Measurements from ENCODE around the gene SEC11A.
A peak's percentile ranks its signal among the peaks of the same experiment; 100 is the strongest.

The SEC11A gene

DNA sequence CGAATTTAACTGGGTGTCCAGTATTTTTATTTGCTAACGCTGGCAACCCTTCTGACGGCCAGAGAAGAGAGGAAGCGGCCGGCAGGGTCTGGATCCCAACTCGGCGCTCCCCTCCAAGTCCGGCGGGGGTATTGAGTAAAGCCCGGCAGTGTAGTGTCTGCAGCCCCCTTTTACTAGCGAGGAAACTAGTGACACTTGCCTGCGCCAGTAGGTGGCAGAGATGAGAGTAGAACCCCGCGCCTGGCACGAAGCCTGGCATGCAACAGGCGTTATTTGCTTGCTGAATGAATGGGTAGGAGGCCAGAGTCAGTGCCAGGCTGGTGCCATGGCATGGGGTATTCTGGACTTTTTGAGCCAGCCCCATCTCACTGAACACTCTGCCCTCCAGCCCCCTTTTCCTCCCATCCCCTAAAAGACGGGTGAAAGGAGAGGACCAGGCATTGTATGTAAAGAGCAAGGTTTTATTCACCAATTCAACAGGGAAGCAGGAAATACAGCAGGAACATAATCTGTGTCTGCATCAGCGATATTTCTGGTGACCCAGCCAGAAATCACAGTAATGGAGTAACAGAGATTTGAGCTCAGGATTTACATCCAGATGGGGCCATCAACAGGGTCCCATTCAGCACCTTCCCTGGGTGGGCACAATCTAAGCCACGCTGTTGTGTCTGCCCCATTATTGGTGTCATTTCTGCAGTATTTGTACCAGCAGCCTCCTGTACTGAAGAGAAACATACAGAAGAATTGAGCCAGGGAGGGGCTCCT is 61.1 kb downstream of the SEC11A start:
- ChIA-PET CTCF (interaction anchor here (0.7 to 5.0 kb wide), 15 partner anchors 9 to 356 kb away, joined by 3 to 28 read pairs (median 3); partner anchors contain the start of genes ALPK3, SEC11A and ZSCAN2), POLR2A (interaction anchor here (0.8 kb wide), 2 partner anchors 8 to 61 kb away, joined by 4 read pairs; partner anchors contain the start of gene SEC11A)
- peaks cover 14 to 44% (median 32%) of the 10 kb centered on the region in 4 experiments for H3K4me1 ChIP-seq (ENCODE audit: control extremely low read depth in 1 of 4, control insufficient read depth in 4 of 4, insufficient read depth in 4 of 4, low read length in 3 of 4)
- no peaks in the 10 kb centered on the region for H3K9me3 ChIP-seq (ENCODE audit: control extremely low read depth in 1 of 5, control insufficient read depth in 4 of 5, insufficient read depth in 2 of 5, low read depth in 1 of 5, low read length in 4 of 5)
- peak overlapping the region; percentile 13 to 97 (median 89) for H3K4me3 ChIP-seq (ENCODE audit: control insufficient read depth in 1 of 7, extremely low read depth in 1 of 7, insufficient read depth in 4 of 7, low read depth in 2 of 7, low read length in 6 of 7)
- H3K36me3 ChIP-seq (ENCODE audit: control insufficient read depth in 4 of 4, insufficient read depth in 4 of 4, low read length in 3 of 4), result peaks cover 3 to 16% (median 10%) of the 10 kb centered on the region in 4 experiments
- 6% methylated on average over 19 of the region's 19 CpGs for WGBS (ENCODE audit: insufficient coverage)
- H3K27ac ChIP-seq (ENCODE audit: insufficient read depth in 1 of 2, low read depth in 1 of 2, low read length in 2 of 2, poor library complexity in 1 of 2, severe bottlenecking in 2 of 2), result peak overlapping the region; percentile 94 to 96
- no peaks in the 10 kb centered on the region for H3K27me3 ChIP-seq (replicated peaks in 2 of 5; ENCODE audit: control insufficient read depth in 4 of 5, insufficient read depth in 5 of 5, low read length in 4 of 5)
- peak; percentile 90 to 93 (median 92) for DNase-seq

DNA sequence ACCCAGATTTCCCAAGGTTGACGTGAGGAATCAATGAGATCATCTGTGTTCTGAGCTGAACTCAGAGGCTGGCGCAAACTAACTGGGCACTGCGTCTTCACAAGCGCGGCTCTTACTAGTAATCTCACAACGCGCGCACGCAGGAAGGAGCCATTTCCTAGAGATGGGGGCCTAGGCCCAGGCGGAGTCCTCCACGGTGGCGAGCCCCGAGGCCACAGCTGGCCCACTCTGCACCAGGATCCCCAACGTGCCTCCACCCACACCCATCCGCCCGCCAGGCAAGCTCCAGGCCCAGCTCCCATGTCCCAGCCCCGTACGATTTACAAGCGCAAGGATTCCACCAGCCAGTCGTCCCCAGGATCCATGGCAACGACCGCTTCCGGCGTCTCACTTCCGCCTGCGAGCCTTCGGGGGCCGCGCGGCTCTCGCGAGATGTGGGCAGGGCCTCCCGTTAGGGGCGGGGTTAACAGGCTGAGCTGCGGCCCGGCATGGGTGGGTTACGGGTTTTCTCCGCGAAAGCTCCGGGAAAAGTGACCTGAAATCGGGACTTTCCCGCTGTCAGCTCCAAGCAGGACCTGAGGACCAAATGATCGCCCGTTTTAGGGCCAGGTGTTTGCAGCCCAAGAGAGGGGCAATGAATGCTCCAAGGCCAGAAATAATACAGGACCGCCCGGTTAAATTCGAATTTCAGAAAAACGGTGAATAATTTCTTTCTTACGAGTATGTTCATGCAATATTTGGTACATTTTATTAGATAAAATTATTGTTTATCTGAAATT is 61.8 kb downstream of the SEC11A start, which contains the start of gene WDR73:
TSS of gene WDR73 (minus strand) at position 374 of the 779 bp plus-strand sequence. CDS start at position 365, 9 bp downstream.
- peak; percentile 96 to 98 (median 98) for DNase-seq
- ChIA-PET CTCF (interaction anchor here (0.7 to 5.0 kb wide), 18 partner anchors 9 to 356 kb away, joined by 3 to 28 read pairs (median 3); partner anchors contain the start of genes SEC11A and ZSCAN2), POLR2A (interaction anchor here (0.6 to 0.8 kb wide), 4 partner anchors 9 to 83 kb away, joined by 3 to 4 read pairs (median 4); partner anchors contain the start of gene SEC11A)
- under 1% methylated on average over 44 of the region's 49 CpGs for WGBS (ENCODE audit: insufficient coverage)
- peak within 1 kb of the TSS; percentile 49 to 97 (median 89) for H3K4me3 ChIP-seq (ENCODE audit: control insufficient read depth in 1 of 7, extremely low read depth in 1 of 7, insufficient read depth in 4 of 7, low read depth in 2 of 7, low read length in 6 of 7)
- peaks cover 14 to 41% (median 32%) of the 10 kb centered on the region in 4 experiments for H3K4me1 ChIP-seq (ENCODE audit: control extremely low read depth in 1 of 4, control insufficient read depth in 4 of 4, insufficient read depth in 4 of 4, low read length in 3 of 4)
- peaks cover 3 to 22% (median 13%) of the 10 kb centered on the region in 4 experiments for H3K36me3 ChIP-seq (ENCODE audit: control insufficient read depth in 4 of 4, insufficient read depth in 4 of 4, low read length in 3 of 4)
- peak within 1 kb of the TSS; percentile 94 to 96 for H3K27ac ChIP-seq (ENCODE audit: insufficient read depth in 1 of 2, low read depth in 1 of 2, low read length in 2 of 2, poor library complexity in 1 of 2, severe bottlenecking in 2 of 2)
- H3K27me3 ChIP-seq (replicated peaks in 2 of 5; ENCODE audit: control insufficient read depth in 4 of 5, insufficient read depth in 5 of 5, low read length in 4 of 5), result no peaks in the 10 kb centered on the region
- H3K9me3 ChIP-seq (ENCODE audit: control extremely low read depth in 1 of 5, control insufficient read depth in 4 of 5, insufficient read depth in 2 of 5, low read depth in 1 of 5, low read length in 4 of 5), result no peaks in the 10 kb centered on the region

DNA sequence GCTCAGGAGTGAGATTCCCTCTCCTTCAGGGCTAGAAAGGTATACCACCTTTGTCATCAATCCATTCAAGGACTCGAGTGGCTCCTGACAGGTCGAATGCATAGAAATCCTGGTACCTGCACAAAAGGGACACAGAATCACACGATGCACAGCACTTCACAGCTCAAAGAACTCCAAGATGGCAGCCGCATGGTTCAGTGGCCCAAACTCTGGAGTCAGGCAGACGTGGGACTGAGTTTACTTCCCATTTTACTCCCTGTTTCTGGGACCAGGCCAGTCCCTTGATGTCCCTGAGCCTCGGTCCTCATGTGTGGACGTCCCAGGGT is 62.4 kb downstream of the SEC11A start:
- POLR2A ChIA-PET, result interaction anchor here (0.6 to 0.8 kb wide), 2 partner anchors 27 to 63 kb away, joined by 3 to 4 read pairs; partner anchors contain the start of gene SEC11A
- 26% methylated on average over 7 of the region's 7 CpGs for WGBS (ENCODE audit: insufficient coverage)

DNA sequence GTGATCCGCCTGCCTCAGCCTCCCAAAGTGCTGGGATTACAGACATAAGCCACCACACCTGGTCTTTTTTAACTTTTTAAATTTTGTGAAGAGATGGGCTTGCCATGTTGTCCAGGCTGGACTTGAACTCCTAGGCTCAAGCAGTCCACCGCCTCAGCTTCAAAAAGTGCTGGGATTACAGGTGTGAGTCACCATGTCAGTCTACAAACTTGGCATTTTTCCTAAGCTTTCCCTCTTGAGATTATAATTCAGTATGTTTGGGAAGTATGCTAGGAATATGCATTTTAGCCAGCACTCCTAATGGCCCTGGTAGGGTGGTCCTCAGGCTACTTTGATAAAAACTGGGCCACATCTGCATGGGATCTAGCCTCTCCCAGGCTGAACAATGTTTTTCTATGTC is 66.2 kb downstream of the SEC11A start:
- ChIA-PET POLR2A (no interaction called here), CTCF (interaction anchor here (0.7 kb wide), 1 partner anchor 57 kb away, joined by 3 read pairs; no protein-coding TSS in a partner anchor)
- H3K4me1 ChIP-seq (ENCODE audit: control extremely low read depth in 1 of 4, control insufficient read depth in 4 of 4, insufficient read depth in 4 of 4, low read length in 3 of 4), result peaks cover 8 to 21% (median 13%) of the 10 kb centered on the region in 4 experiments
- H3K4me3 ChIP-seq (ENCODE audit: control insufficient read depth in 1 of 7, extremely low read depth in 1 of 7, insufficient read depth in 4 of 7, low read depth in 2 of 7, low read length in 6 of 7), result no peak overlapping the region
- DNase-seq, result no peak
- no peaks in the 10 kb centered on the region for H3K27me3 ChIP-seq (replicated peaks in 2 of 5; ENCODE audit: control insufficient read depth in 4 of 5, insufficient read depth in 5 of 5, low read length in 4 of 5)
- no peaks in the 10 kb centered on the region for H3K9me3 ChIP-seq (ENCODE audit: control extremely low read depth in 1 of 5, control insufficient read depth in 4 of 5, insufficient read depth in 2 of 5, low read depth in 1 of 5, low read length in 4 of 5)
- WGBS (ENCODE audit: insufficient coverage), result 100% methylated on average over 1 of the region's 2 CpGs
- H3K36me3 ChIP-seq (ENCODE audit: control insufficient read depth in 4 of 4, insufficient read depth in 4 of 4, low read length in 3 of 4), result peaks cover 20 to 62% (median 45%) of the 10 kb centered on the region in 4 experiments
- no peak overlapping the region for H3K27ac ChIP-seq (ENCODE audit: insufficient read depth in 1 of 2, low read depth in 1 of 2, low read length in 2 of 2, poor library complexity in 1 of 2, severe bottlenecking in 2 of 2)

More for the DNA sequence above, 62.4 kb downstream of the SEC11A start:
- Histone ChIP-seq H3K36me3 (ENCODE audit: control insufficient read depth in 4 of 4, insufficient read depth in 4 of 4, low read length in 3 of 4) (peaks cover 4 to 27% (median 16%) of the 10 kb centered on the region in 4 experiments), H3K4me1 (ENCODE audit: control extremely low read depth in 1 of 4, control insufficient read depth in 4 of 4, insufficient read depth in 4 of 4, low read length in 3 of 4) (peaks cover 14 to 36% (median 27%) of the 10 kb centered on the region in 4 experiments), H3K4me3 (ENCODE audit: control insufficient read depth in 1 of 7, extremely low read depth in 1 of 7, insufficient read depth in 4 of 7, low read depth in 2 of 7, low read length in 6 of 7) (peak overlapping the region; percentile 49 to 97 (median 89)), H3K9me3 (ENCODE audit: control extremely low read depth in 1 of 5, control insufficient read depth in 4 of 5, insufficient read depth in 2 of 5, low read depth in 1 of 5, low read length in 4 of 5) (no peaks in the 10 kb centered on the region), H3K27ac (ENCODE audit: insufficient read depth in 1 of 2, low read depth in 1 of 2, low read length in 2 of 2, poor library complexity in 1 of 2, severe bottlenecking in 2 of 2) (peak overlapping the region; percentile 94 to 96), H3K27me3 (replicated peaks in 2 of 5; ENCODE audit: control insufficient read depth in 4 of 5, insufficient read depth in 5 of 5, low read length in 4 of 5) (no peaks in the 10 kb centered on the region)
- CTCF ChIA-PET, result interaction anchor here (0.7 to 5.0 kb wide), 19 partner anchors 10 to 274 kb away, joined by 3 to 28 read pairs (median 3); partner anchors contain the start of genes SEC11A and ZSCAN2
- no peak for DNase-seq

DNA sequence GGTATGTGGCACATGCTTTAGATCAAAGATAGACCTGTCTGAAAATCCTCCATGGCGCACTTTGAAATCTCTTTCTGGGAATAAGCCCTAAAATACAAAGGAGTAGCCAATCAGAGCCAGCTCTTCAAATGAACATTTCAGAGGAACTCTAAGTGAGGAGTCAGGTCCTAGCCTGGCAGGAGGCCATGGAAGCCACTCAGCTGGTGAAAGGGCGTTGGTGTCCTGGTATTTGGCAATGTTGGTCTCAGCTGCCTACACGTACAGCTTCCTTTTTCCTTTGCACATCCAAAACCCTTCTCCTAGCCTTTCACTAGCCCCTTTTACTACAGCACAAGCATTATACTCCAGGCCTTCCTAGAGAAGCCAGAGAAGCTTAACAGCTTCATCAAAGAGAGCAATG is 67.4 kb downstream of the SEC11A start:
- Histone ChIP-seq H3K9me3 (ENCODE audit: control extremely low read depth in 1 of 5, control insufficient read depth in 4 of 5, insufficient read depth in 2 of 5, low read depth in 1 of 5, low read length in 4 of 5) (no peaks in the 10 kb centered on the region), H3K4me1 (ENCODE audit: control extremely low read depth in 1 of 4, control insufficient read depth in 4 of 4, insufficient read depth in 4 of 4, low read length in 3 of 4) (peaks cover 6 to 14% (median 9%) of the 10 kb centered on the region in 4 experiments), H3K36me3 (ENCODE audit: control insufficient read depth in 4 of 4, insufficient read depth in 4 of 4, low read length in 3 of 4) (peaks cover 21 to 69% (median 53%) of the 10 kb centered on the region in 4 experiments), H3K27ac (ENCODE audit: insufficient read depth in 1 of 2, low read depth in 1 of 2, low read length in 2 of 2, poor library complexity in 1 of 2, severe bottlenecking in 2 of 2) (peak overlapping the region in 1 of 2 experiments; percentile 8), H3K4me3 (ENCODE audit: control insufficient read depth in 1 of 7, extremely low read depth in 1 of 7, insufficient read depth in 4 of 7, low read depth in 2 of 7, low read length in 6 of 7) (no peak overlapping the region), H3K27me3 (replicated peaks in 2 of 5; ENCODE audit: control insufficient read depth in 4 of 5, insufficient read depth in 5 of 5, low read length in 4 of 5) (no peaks in the 10 kb centered on the region)
- ChIA-PET POLR2A (no interaction called here), CTCF (interaction anchor here (1.2 to 1.9 kb wide), 3 partner anchors 11 to 63 kb away, joined by 3 to 9 read pairs (median 6); no protein-coding TSS in a partner anchor)
- 100% methylated on average over 1 of the region's 3 CpGs for WGBS (ENCODE audit: insufficient coverage)
- no peak for DNase-seq

DNA sequence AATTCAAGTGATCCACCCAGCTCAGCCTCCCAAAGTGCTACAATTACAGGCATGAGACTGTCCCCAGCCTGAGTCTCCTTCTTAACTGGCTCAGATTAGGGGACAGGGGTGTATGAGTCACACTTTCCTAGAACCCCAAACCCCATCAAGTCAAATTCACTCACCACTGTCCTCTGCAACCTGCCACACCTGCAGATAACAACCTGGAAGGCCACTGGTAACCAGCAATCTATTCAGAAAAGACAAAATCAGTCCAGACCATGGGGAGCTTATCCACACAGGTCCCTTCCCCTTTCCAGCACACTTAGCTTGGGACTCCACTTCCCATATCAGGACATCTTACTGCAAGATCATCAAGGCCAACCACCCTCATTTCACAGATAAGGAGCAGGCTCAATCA is 68.2 kb downstream of the SEC11A start:
- Histone ChIP-seq H3K4me1 (ENCODE audit: control extremely low read depth in 1 of 4, control insufficient read depth in 4 of 4, insufficient read depth in 4 of 4, low read length in 3 of 4) (peaks cover 2 to 6% (median 4%) of the 10 kb centered on the region in 4 experiments), H3K4me3 (ENCODE audit: control insufficient read depth in 1 of 7, extremely low read depth in 1 of 7, insufficient read depth in 4 of 7, low read depth in 2 of 7, low read length in 6 of 7) (no peak overlapping the region), H3K36me3 (ENCODE audit: control insufficient read depth in 4 of 4, insufficient read depth in 4 of 4, low read length in 3 of 4) (peaks cover 21 to 77% (median 58%) of the 10 kb centered on the region in 4 experiments), H3K27me3 (replicated peaks in 2 of 5; ENCODE audit: control insufficient read depth in 4 of 5, insufficient read depth in 5 of 5, low read length in 4 of 5) (no peaks in the 10 kb centered on the region), H3K9me3 (ENCODE audit: control extremely low read depth in 1 of 5, control insufficient read depth in 4 of 5, insufficient read depth in 2 of 5, low read depth in 1 of 5, low read length in 4 of 5) (no peaks in the 10 kb centered on the region), H3K27ac (ENCODE audit: insufficient read depth in 1 of 2, low read depth in 1 of 2, low read length in 2 of 2, poor library complexity in 1 of 2, severe bottlenecking in 2 of 2) (no peak overlapping the region)
- CTCF ChIA-PET, result interaction anchor here (1.2 to 1.9 kb wide), 4 partner anchors 10 to 64 kb away, joined by 3 to 9 read pairs (median 4); no protein-coding TSS in a partner anchor
- no peak for DNase-seq
- POLR2A ChIA-PET, result no interaction called here

Measured in common myeloid progenitor, CD34-positive (primary cell).